Measurements from ENCODE around the gene MAP7D3. TPM values are rescaled to one million over a fixed set of nuclear protein-coding genes. Genes with fewer than 3 reads are reported as not detected.

The MAP7D3 gene
- total and polyA plus RNA-seq, 2 donors = 9.2 to 9.4 TPM

GRCh38 chrX:136227948-136228838 lies 23.0 kb downstream of the MAP7D3 start:
- Histone ChIP-seq H3K36me3 (ENCODE audit: control insufficient read depth in 2 of 2, insufficient read depth in 2 of 2, low read length in 1 of 2) (peaks cover 9 to 26% of the 10 kb centered on the region in 2 donors), H3K9me3 (ENCODE audit: control insufficient read depth in 2 of 2, insufficient read depth in 1 of 2, low read length in 1 of 2) (no peaks in the 10 kb centered on the region), H3K4me1 (ENCODE audit: control insufficient read depth in 2 of 2, insufficient read depth in 2 of 2, low read length in 2 of 2) (no peaks in the 10 kb centered on the region), H3K27ac (ENCODE audit: low read depth in 1 of 2, low read length in 1 of 2) (peak overlapping the region in 1 of 2 donors; percentile 11), H3K27me3 (ENCODE audit: control insufficient read depth in 2 of 2, insufficient read depth in 1 of 2, low read length in 1 of 2) (no peaks in the 10 kb centered on the region), H3K4me3 (ENCODE audit: low read length in 2 of 2) (no peak overlapping the region)
- WGBS = 35% methylated on average over 8 of the region's 8 CpGs
- DNase-seq (ENCODE audit: low read depth in 6 of 9, low spot score in 9 of 9) = peak in 1 of 9 donors; percentile 15

- Histone ChIP-seq H3K36me3 (ENCODE audit: control insufficient read depth in 2 of 2, insufficient read depth in 2 of 2, low read length in 1 of 2) (peaks cover 12 to 30% of the 10 kb centered on the region in 2 donors), H3K4me1 (ENCODE audit: control insufficient read depth in 2 of 2, insufficient read depth in 2 of 2, low read length in 2 of 2) (no peaks in the 10 kb centered on the region), H3K9me3 (ENCODE audit: control insufficient read depth in 2 of 2, insufficient read depth in 1 of 2, low read length in 1 of 2) (no peaks in the 10 kb centered on the region), H3K27me3 (ENCODE audit: control insufficient read depth in 2 of 2, insufficient read depth in 1 of 2, low read length in 1 of 2) (no peaks in the 10 kb centered on the region), H3K27ac (ENCODE audit: low read depth in 1 of 2, low read length in 1 of 2) (no peak overlapping the region), H3K4me3 (ENCODE audit: low read length in 2 of 2) (no peak overlapping the region)
- DNase-seq (ENCODE audit: low read depth in 6 of 9, low spot score in 9 of 9) = no peak
Observed at GRCh38 chrX:136227074-136227473, 24.1 kb downstream of the MAP7D3 start.

GRCh38 chrX:136221851-136222513 lies 29.2 kb downstream of the MAP7D3 start:
- H3K27me3 ChIP-seq (ENCODE audit: control insufficient read depth in 2 of 2, insufficient read depth in 1 of 2, low read length in 1 of 2) = no peaks in the 10 kb centered on the region
- no peaks in the 10 kb centered on the region for H3K9me3 ChIP-seq (ENCODE audit: control insufficient read depth in 2 of 2, insufficient read depth in 1 of 2, low read length in 1 of 2)
- no peak for DNase-seq (ENCODE audit: low read depth in 6 of 9, low spot score in 9 of 9)
- no peak overlapping the region for H3K4me3 ChIP-seq (ENCODE audit: low read length in 2 of 2)
- H3K27ac ChIP-seq (ENCODE audit: low read depth in 1 of 2, low read length in 1 of 2) = no peak overlapping the region
- H3K4me1 ChIP-seq (ENCODE audit: control insufficient read depth in 2 of 2, insufficient read depth in 2 of 2, low read length in 2 of 2) = no peaks in the 10 kb centered on the region
- 100% methylated on average over 3 of the region's 3 CpGs for WGBS
- H3K36me3 ChIP-seq (ENCODE audit: control insufficient read depth in 2 of 2, insufficient read depth in 2 of 2, low read length in 1 of 2) = peaks cover 14 to 37% of the 10 kb centered on the region in 2 donors

GRCh38 chrX:136220951-136221350 lies 30.2 kb downstream of the MAP7D3 start:
- no peak for DNase-seq (ENCODE audit: low read depth in 6 of 9, low spot score in 9 of 9)
- whole genome bisulfite sequencing = 98% methylated on average over 3 of the region's 3 CpGs
- H3K4me3 ChIP-seq (ENCODE audit: low read length in 2 of 2) = no peak overlapping the region
- peaks cover 14 to 31% of the 10 kb centered on the region in 2 donors for H3K36me3 ChIP-seq (ENCODE audit: control insufficient read depth in 2 of 2, insufficient read depth in 2 of 2, low read length in 1 of 2)
- no peak overlapping the region for H3K27ac ChIP-seq (ENCODE audit: low read depth in 1 of 2, low read length in 1 of 2)
- no peaks in the 10 kb centered on the region for H3K4me1 ChIP-seq (ENCODE audit: control insufficient read depth in 2 of 2, insufficient read depth in 2 of 2, low read length in 2 of 2)
- no peaks in the 10 kb centered on the region for H3K27me3 ChIP-seq (ENCODE audit: control insufficient read depth in 2 of 2, insufficient read depth in 1 of 2, low read length in 1 of 2)
- H3K9me3 ChIP-seq (ENCODE audit: control insufficient read depth in 2 of 2, insufficient read depth in 1 of 2, low read length in 1 of 2) = no peaks in the 10 kb centered on the region

- Histone ChIP-seq H3K4me1 (ENCODE audit: control insufficient read depth in 2 of 2, insufficient read depth in 2 of 2, low read length in 2 of 2) (no peaks in the 10 kb centered on the region), H3K36me3 (ENCODE audit: control insufficient read depth in 2 of 2, insufficient read depth in 2 of 2, low read length in 1 of 2) (peaks cover 14 to 27% of the 10 kb centered on the region in 2 donors), H3K27me3 (ENCODE audit: control insufficient read depth in 2 of 2, insufficient read depth in 1 of 2, low read length in 1 of 2) (no peaks in the 10 kb centered on the region), H3K27ac (ENCODE audit: low read depth in 1 of 2, low read length in 1 of 2) (no peak overlapping the region), H3K4me3 (ENCODE audit: low read length in 2 of 2) (no peak overlapping the region), H3K9me3 (ENCODE audit: control insufficient read depth in 2 of 2, insufficient read depth in 1 of 2, low read length in 1 of 2) (no peaks in the 10 kb centered on the region)
- DNase-seq (ENCODE audit: low read depth in 6 of 9, low spot score in 9 of 9) = no peak
- WGBS = over 99% methylated on average over 4 of the region's 4 CpGs
Observed at GRCh38 chrX:136220540-136220939, 30.7 kb downstream of the MAP7D3 start.

- Histone ChIP-seq H3K4me1 (ENCODE audit: control insufficient read depth in 2 of 2, insufficient read depth in 2 of 2, low read length in 2 of 2) (no peaks in the 10 kb centered on the region), H3K4me3 (ENCODE audit: low read length in 2 of 2) (no peak overlapping the region), H3K9me3 (ENCODE audit: control insufficient read depth in 2 of 2, insufficient read depth in 1 of 2, low read length in 1 of 2) (no peaks in the 10 kb centered on the region), H3K27me3 (ENCODE audit: control insufficient read depth in 2 of 2, insufficient read depth in 1 of 2, low read length in 1 of 2) (no peaks in the 10 kb centered on the region), H3K27ac (ENCODE audit: low read depth in 1 of 2, low read length in 1 of 2) (no peak overlapping the region), H3K36me3 (ENCODE audit: control insufficient read depth in 2 of 2, insufficient read depth in 2 of 2, low read length in 1 of 2) (peaks cover 10 to 23% of the 10 kb centered on the region in 2 donors)
- 97% methylated on average over 5 of the region's 5 CpGs for WGBS
- DNase-seq (ENCODE audit: low read depth in 6 of 9, low spot score in 9 of 9) = no peak
Observed at GRCh38 chrX:136219893-136220292, 31.3 kb downstream of the MAP7D3 start.

- Histone ChIP-seq H3K4me3 (ENCODE audit: low read length in 2 of 2) (no peak overlapping the region), H3K27me3 (ENCODE audit: control insufficient read depth in 2 of 2, insufficient read depth in 1 of 2, low read length in 1 of 2) (no peaks in the 10 kb centered on the region), H3K4me1 (ENCODE audit: control insufficient read depth in 2 of 2, insufficient read depth in 2 of 2, low read length in 2 of 2) (no peaks in the 10 kb centered on the region), H3K36me3 (ENCODE audit: control insufficient read depth in 2 of 2, insufficient read depth in 2 of 2, low read length in 1 of 2) (peaks cover 7 to 10% of the 10 kb centered on the region in 2 donors), H3K9me3 (ENCODE audit: control insufficient read depth in 2 of 2, insufficient read depth in 1 of 2, low read length in 1 of 2) (no peaks in the 10 kb centered on the region), H3K27ac (ENCODE audit: low read depth in 1 of 2, low read length in 1 of 2) (no peak overlapping the region)
- DNase-seq (ENCODE audit: low read depth in 6 of 9, low spot score in 9 of 9) = no peak
Observed at GRCh38 chrX:136215559-136215958, 35.6 kb downstream of the MAP7D3 start.

- Histone ChIP-seq H3K36me3 (ENCODE audit: control insufficient read depth in 2 of 2, insufficient read depth in 2 of 2, low read length in 1 of 2) (peaks cover 1 to 4% of the 10 kb centered on the region in 2 donors), H3K27ac (ENCODE audit: low read depth in 1 of 2, low read length in 1 of 2) (no peak overlapping the region), H3K27me3 (ENCODE audit: control insufficient read depth in 2 of 2, insufficient read depth in 1 of 2, low read length in 1 of 2) (no peaks in the 10 kb centered on the region), H3K4me3 (ENCODE audit: low read length in 2 of 2) (no peak overlapping the region), H3K4me1 (ENCODE audit: control insufficient read depth in 2 of 2, insufficient read depth in 2 of 2, low read length in 2 of 2) (no peaks in the 10 kb centered on the region), H3K9me3 (ENCODE audit: control insufficient read depth in 2 of 2, insufficient read depth in 1 of 2, low read length in 1 of 2) (no peaks in the 10 kb centered on the region)
- DNase-seq (ENCODE audit: low read depth in 6 of 9, low spot score in 9 of 9) = no peak
- WGBS = 93% methylated on average over 7 of the region's 7 CpGs
Observed at GRCh38 chrX:136214551-136214950, 36.6 kb downstream of the MAP7D3 start.

GRCh38 chrX:136212557-136213111 lies 38.6 kb downstream of the MAP7D3 start:
- Histone ChIP-seq H3K9me3 (ENCODE audit: control insufficient read depth in 2 of 2, insufficient read depth in 1 of 2, low read length in 1 of 2) (no peaks in the 10 kb centered on the region), H3K36me3 (ENCODE audit: control insufficient read depth in 2 of 2, insufficient read depth in 2 of 2, low read length in 1 of 2) (no peaks in the 10 kb centered on the region), H3K27me3 (ENCODE audit: control insufficient read depth in 2 of 2, insufficient read depth in 1 of 2, low read length in 1 of 2) (no peaks in the 10 kb centered on the region), H3K27ac (ENCODE audit: low read depth in 1 of 2, low read length in 1 of 2) (no peak overlapping the region), H3K4me1 (ENCODE audit: control insufficient read depth in 2 of 2, insufficient read depth in 2 of 2, low read length in 2 of 2) (no peaks in the 10 kb centered on the region), H3K4me3 (ENCODE audit: low read length in 2 of 2) (no peak overlapping the region)
- DNase-seq (ENCODE audit: low read depth in 6 of 9, low spot score in 9 of 9) = no peak
- WGBS = 97% methylated on average over 17 of the region's 17 CpGs

Data from thymus (tissue), 11 donors.